Middle frontal gyrus (tissue), 1 donor: Measurements from ENCODE around the gene UTS2.

Experiments used
- DNase-seq: peaks from one replicate; pipeline ENCODE4 v3.0.0-alpha.2; 2015; ENCODE audit warnings: low spot score; ENCODE audit errors: extremely low spot score

The UTS2 gene

GRCh38 chr1:7863756-7864328 lies 11.0 kb upstream of the UTS2 start:
- no peak for DNase-seq

DNA sequence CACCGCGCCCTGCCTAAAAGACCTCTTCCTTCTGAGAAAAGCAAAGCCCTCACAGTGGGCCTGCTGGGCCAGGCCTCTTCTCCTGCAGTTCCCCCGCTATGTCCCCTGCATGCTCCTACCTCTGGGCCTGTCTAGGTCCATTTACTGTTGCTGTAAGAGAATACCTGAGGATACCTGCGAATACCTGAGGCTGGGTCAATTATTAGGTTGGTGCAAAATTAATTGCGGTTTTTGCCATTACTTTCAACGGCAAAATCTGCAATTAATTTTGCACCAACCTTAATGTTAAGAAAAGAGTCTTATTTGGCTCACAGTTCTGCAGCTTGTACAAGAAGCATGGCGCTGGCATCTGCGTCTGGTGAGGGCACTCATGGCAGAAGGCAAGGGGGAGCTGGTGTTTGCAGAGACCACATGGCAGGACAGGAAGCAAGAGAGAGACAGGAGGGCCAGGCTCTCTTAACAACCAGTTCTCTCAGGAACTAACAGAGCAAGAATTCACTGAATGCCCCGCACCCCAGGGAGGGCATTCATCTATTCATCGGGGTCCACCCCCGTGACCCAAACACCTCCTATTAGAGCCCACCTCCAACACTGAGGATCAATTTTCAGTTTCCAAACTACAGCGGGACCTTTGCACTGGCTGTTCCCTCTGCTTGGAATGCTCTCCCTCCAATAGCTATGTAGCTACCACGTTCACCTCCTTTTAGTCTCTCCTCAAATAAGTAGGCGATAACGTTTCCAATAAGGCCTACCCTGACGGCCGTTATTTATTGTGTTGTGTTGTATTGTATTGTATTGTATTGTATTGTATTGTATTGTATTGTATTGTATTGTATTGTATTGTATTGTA lies 9.6 kb upstream of the UTS2 start:
- DNase-seq: no peak

DNA sequence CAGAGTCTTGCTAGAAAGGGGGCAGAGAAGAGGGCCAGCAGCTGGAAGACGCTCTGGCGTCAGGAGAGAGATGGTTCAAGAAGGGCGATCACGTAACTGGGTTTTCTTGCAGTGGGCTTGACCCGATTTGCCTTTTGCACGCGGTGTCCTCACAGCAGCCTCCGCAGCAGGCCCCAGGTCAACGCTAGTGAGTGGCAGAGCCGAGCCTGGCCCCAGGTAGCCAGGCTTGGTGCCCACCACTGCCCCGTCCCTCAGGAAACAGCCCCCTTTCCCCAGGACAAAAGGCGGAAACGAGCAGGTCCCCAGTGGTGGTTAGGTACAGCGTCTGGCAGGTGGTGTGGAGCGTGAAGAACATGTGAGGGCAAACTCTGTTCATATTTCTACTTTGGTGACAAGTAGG lies 8.6 kb upstream of the UTS2 start:
- no peak for DNase-seq

GRCh38 chr1:7860130-7860529 lies 7.3 kb upstream of the UTS2 start:
- no peak for DNase-seq

DNA sequence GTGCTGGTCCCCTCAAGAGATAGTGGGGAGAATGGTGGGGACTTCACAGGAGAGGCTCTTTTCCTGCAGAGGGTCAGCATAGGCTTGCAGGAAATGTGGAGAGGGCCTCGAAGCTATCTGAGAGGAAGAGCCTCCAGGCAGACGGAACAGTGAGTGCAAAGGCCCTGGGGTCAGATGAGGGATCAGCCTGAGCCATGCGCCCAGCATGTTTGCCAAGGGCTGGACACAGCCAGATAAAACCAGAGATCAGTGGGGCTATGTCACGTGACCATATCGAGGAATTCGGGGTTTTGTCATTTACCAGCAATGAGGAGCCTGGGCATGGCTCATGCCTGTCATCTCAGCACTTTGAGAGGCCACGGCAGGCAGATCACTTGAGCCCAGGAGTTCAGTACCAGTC lies 6.5 kb upstream of the UTS2 start:
- no peak for DNase-seq

DNA sequence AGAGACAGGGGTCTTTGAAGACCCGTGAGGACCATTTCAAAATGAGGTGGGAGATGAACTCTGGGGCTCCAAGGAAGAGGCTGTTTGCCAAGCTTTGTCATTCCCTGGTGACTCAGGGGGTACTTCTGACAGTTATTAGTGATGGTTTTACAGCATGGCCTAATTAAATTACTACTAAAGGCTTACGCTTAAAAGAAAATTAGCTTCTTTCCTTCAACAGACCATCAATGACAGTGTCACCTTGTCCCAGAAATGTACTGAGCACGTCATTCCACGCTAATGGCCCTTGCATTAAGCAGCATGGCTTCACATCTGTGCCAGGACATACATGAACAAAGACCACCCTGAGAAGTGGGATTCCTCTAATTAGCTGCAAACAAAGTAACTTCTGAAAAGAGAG lies 5.1 kb upstream of the UTS2 start:
- DNase-seq: no peak

DNA sequence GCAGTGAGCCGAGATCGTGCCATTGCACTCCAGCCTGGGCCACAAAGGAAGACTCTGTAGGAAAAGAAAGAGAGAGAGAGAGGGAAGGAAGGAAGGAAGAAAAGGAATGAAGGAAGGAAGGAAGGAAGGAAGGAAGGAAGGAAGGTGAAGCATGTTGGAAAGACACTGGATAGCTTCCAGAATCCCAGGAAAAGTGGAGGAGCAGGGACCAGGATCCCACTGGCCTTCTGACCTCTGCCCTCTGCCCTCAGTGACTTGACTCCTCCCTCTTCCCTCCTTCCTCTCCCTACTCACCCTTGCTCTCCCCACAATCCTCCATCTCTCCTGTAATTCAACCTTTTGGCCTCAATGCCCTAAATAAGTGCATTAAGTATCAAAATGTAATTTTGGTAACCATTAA lies 4.1 kb upstream of the UTS2 start:
- DNase-seq: no peak

- no peak for DNase-seq
Observed at GRCh38 chr1:7856345-7856744, 3.5 kb upstream of the UTS2 start.

DNA sequence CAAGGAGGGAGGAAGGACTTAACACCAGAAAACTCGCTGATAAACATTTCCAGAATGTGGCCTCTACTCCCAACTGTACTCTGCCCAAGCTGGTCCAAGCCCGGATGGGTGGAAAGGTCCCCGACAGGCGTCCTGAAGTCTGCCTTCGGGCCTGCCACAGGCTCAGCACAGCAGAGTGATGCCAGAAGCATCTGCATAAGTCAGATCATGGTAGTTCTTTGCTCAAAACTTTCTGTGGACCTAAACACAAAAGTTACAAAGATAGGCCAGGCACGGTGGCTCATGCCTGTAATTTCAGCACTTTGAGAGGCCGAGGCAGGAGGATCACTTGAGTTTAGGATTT lies 790 bp upstream of the UTS2 start:
- no peak for DNase-seq

GRCh38 chr1:7850786-7851185 lies 2.1 kb downstream of the UTS2 start:
- no peak for DNase-seq

DNA sequence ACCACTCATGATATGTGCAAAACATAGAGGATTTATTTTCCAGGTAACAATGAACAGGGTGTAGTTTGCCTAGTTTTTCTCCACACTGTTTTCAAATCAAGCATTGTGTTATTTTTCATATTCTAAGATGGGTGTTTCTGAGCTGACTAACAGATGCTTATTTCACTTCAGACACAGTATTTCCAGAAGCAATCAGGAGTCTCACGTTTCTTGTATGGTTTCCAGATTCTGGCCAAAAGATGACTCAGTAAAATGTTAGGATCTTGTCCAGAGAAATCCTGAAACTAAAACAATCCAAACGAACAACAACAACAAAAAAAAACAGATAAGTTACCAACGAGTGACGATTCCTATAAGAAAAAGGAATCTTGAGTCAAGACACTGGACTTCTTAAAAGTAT lies 5.3 kb downstream of the UTS2 start:
- DNase-seq: no peak

DNA sequence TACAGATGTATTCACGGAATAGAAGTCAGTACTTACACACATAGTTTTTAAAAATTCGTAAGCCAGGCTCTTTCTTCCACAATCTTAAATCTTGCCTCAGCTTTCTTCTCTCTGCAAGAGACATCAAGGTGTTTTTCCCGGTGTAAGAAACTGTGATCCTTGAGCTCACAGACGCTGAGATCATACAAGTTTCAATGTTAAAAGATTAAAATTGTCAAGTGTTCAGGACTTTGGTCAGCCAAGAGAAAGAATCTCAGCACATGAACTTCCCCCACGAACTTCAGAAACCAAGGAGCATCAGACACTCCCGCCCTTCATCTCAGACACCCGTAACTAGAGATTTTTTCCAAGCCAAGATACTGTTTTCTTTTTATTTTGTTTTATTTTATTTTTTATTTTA lies 6.2 kb downstream of the UTS2 start:
- DNase-seq: no peak

- no peak for DNase-seq
Observed at GRCh38 chr1:7845761-7846160, 7.1 kb downstream of the UTS2 start.

DNA sequence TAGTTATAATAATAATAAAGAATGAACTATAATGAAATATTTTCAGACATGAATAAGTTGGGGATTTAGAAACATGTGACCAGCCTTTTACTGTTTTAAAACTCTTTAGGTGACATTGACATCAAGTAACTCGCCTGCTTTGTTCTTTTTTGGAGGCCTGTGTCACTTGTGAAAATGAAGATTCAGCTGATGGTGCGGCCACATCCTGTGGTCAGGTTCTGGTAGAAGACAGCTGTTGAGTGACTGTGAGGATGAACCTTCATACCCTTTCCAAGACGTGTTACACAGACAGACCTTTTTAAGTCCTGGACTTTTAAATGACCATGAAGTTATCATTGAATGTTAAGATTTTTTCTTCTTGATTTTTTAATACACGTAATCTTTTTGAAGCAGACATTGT lies 10.3 kb downstream of the UTS2 start:
- DNase-seq: no peak

- no peak for DNase-seq
Observed at GRCh38 chr1:7839526-7839925, 13.3 kb downstream of the UTS2 start.

GRCh38 chr1:7838714-7839113 lies 14.2 kb downstream of the UTS2 start:
- no peak for DNase-seq

GRCh38 chr1:7833035-7833434 lies 19.8 kb downstream of the UTS2 start:
- DNase-seq: no peak

DNA sequence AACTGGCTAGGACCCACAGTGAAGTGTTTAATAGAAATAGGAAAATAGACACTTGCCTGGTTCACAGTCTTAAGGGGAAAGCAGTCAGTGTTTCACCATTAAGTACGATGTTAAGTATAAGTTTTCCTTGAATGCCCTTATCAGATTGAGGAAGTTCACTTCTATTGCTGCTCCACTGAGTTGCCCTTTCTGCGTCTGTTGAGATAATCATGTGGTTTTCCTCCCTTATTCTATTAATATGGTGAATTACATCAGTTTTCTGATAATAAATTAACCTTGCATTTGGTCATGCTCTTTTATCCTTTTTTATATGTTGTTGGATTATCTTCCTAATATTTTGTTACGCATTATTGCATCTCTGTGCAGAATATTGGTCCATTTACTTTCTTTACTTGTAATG lies 21.4 kb downstream of the UTS2 start:
- no peak for DNase-seq

DNA sequence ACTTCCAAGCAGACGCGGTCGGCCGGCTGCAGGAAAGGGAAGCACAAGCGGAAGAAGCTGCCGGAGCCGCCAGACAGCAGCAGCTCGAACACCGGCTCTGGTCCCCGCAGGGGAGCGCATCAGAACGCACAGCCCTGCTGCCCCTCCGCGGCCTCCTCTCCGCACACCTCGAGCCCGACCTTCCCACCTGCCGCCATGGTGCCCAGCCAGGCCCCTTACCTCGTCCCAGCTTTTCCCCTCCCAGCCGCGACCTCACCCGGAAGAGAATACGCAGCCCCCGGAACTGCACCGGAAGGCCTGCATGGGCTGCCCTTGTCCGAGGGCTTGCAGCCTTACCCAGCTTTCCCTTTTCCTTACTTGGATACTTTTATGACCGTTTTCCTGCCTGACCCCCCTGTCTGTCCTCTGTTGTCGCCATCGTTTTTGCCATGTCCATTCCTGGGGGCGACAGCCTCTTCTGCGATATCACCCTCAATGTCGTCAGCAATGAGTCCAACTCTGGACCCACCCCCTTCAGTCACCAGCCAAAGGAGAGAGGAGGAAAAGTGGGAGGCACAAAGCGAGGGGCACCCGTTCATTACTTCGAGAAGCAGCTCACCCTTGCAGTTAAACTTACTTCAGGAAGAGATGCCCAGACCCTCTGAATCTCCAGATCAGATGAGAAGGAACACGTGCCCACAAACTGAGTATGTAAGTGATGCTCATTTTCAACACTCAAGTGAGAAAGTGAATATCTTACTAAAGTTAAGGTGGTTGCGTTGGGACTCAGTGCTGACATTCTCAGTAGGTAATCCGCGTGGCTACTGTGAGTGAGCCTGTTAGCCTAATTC lies 25.5 kb downstream of the UTS2 start:
- no peak for DNase-seq

- no peak for DNase-seq
Observed at GRCh38 chr1:7826363-7826762, 26.5 kb downstream of the UTS2 start.

- DNase-seq: no peak
Observed at GRCh38 chr1:7824701-7825100, 28.2 kb downstream of the UTS2 start.

- no peak for DNase-seq
Observed at GRCh38 chr1:7821282-7821681, 31.6 kb downstream of the UTS2 start.
